Transverse colon (tissue), 3 donors: Measurements from ENCODE around the gene SCARB2.

Experiments
- POLR2A ChIP-seq: fragments of 450-650 bp; IDR thresholded peaks from one replicate; pipeline ENCODE4 v1.6.1; 2016; ENCODE audit warnings: antibody characterized with exemption, mild to moderate bottlenecking, moderate library complexity
- TF ChIP-seq, protein P1 (sequence below), 5 experiments: fragments of 200-600 bp in 3 of 5; fragments of 450-650 bp in 2 of 5; sonication (generic) in 3 of 5; IDR thresholded peaks; 1 replicate in 2 of 5; 2 replicates in 3 of 5; pipeline ENCODE4 v1.5.1; 2016 to 2017; ENCODE audit warnings: antibody characterized with exemption in 5 of 5, inconsistent platforms in 3 of 5, mild to moderate bottlenecking in 2 of 5, moderate library complexity in 1 of 5

- TF ChIP-seq POLR2A, result no peak
- TF ChIP-seq, protein P1, sequence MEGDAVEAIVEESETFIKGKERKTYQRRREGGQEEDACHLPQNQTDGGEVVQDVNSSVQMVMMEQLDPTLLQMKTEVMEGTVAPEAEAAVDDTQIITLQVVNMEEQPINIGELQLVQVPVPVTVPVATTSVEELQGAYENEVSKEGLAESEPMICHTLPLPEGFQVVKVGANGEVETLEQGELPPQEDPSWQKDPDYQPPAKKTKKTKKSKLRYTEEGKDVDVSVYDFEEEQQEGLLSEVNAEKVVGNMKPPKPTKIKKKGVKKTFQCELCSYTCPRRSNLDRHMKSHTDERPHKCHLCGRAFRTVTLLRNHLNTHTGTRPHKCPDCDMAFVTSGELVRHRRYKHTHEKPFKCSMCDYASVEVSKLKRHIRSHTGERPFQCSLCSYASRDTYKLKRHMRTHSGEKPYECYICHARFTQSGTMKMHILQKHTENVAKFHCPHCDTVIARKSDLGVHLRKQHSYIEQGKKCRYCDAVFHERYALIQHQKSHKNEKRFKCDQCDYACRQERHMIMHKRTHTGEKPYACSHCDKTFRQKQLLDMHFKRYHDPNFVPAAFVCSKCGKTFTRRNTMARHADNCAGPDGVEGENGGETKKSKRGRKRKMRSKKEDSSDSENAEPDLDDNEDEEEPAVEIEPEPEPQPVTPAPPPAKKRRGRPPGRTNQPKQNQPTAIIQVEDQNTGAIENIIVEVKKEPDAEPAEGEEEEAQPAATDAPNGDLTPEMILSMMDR (IDR thresholded peaks at IDR 0.05), result no peak
Measured at GRCh38 chr4:76211769-76212708, 1.6 kb downstream of the SCARB2 start.
